RWPE1 (cell line): ENCODE results near the gene SLC2A9.

ENCODE experiments used
- CTCF ChIA-PET: fragments of 350-600 bp; sonication (Branson Sonifier 250); formaldehyde crosslinking; extraction: SDS; loops from one replicate; lab custom pipeline; 2021; lab: Yijun Ruan, JAX
- POLR2A ChIA-PET: fragments of 400-600 bp; formaldehyde crosslinking; extraction: SDS; loops from one replicate; lab custom pipeline; 2020; ENCODE audit warnings: antibody characterized with exemption; ENCODE audit not compliant: low non-redundant PET; lab: Yijun Ruan, JAX
- DNase-seq: peaks from one replicate; pipeline ENCODE4 v3.0.0; 2012; ENCODE audit warnings: low spot score
- H3K27ac ChIP-seq: fragments of 450-650 bp; 2 replicates; pipeline ENCODE4 v1.5.1; 2017
- CTCF ChIP-seq: fragments of 450-650 bp; conservative IDR thresholded peaks from 2 replicates; pipeline ENCODE4 v1.5.1; 2017; ENCODE audit warnings: low read depth, mild to moderate bottlenecking

The SLC2A9 gene

GRCh38 chr4:9867751-9868425 lies 153.4 kb downstream of the SLC2A9 start:
- ChIA-PET POLR2A (no interaction called here), CTCF (no interaction called here)
- H3K27ac ChIP-seq, result no peak overlapping the region
- TF ChIP-seq CTCF, result no peak
- no peak for DNase-seq

- H3K27ac ChIP-seq, result no peak overlapping the region
- ChIA-PET CTCF (interaction anchor here (0.6 kb wide), 1 partner anchor 83 kb away, joined by 6 read pairs; no protein-coding TSS in a partner anchor), POLR2A (no interaction called here)
- no peak for DNase-seq
- no peak for TF ChIP-seq CTCF
Measured at GRCh38 chr4:9866931-9867330, 154.4 kb downstream of the SLC2A9 start.

GRCh38 chr4:9861561-9861960 lies 159.7 kb downstream of the SLC2A9 start:
- H3K27ac ChIP-seq, result no peak overlapping the region
- ChIA-PET CTCF (no interaction called here), POLR2A (no interaction called here)
- no peak for DNase-seq
- TF ChIP-seq CTCF, result no peak

GRCh38 chr4:9859810-9860209 lies 161.5 kb downstream of the SLC2A9 start:
- POLR2A ChIA-PET, result no interaction called here
- CTCF ChIA-PET, result no interaction called here
- DNase-seq, result no peak

GRCh38 chr4:9849538-9849920 lies 171.8 kb downstream of the SLC2A9 start:
- H3K27ac ChIP-seq, result no peak overlapping the region
- ChIA-PET CTCF (no interaction called here), POLR2A (no interaction called here)
- DNase-seq, result no peak
- TF ChIP-seq CTCF, result no peak

More at GRCh38 chr4:9859810-9860209, 161.5 kb downstream of the SLC2A9 start:
- no peak overlapping the region for H3K27ac ChIP-seq
- no peak for TF ChIP-seq CTCF

- H3K27ac ChIP-seq, result no peak overlapping the region
- no peak for DNase-seq
- CTCF ChIA-PET, result no interaction called here
- TF ChIP-seq CTCF, result no peak
- POLR2A ChIA-PET, result no interaction called here
Measured at GRCh38 chr4:9847968-9848748, 173.1 kb downstream of the SLC2A9 start.
